Panc1 (cell line): ENCODE data around the gene VPS33B. TPM values are rescaled to one million over a fixed set of nuclear protein-coding genes. Genes with fewer than 3 reads are reported as not detected.

ENCODE experiments used
- ATAC-seq: fragments of 200-7000 bp; cut with Tn5 transposase; 2 replicates; pipeline ENCODE4 v1.9.1; 2020; ENCODE audit warnings: mild to moderate bottlenecking, moderate library complexity
- BruUV-seq: library from RNA; stranded (reverse); fragments of 400-500 nt; replicated peaks from 2 replicates; lab custom pipeline; 2021; lab: Mats Ljungman, UMichigan
- CTCF ChIA-PET: fragments of 300-600 bp; sonication (Branson Sonifier 250); formaldehyde crosslinking; loops from one replicate; lab custom pipeline; 2022; ENCODE audit warnings: antibody characterized with exemption; lab: Charles Lee
- POLR2A ChIA-PET: fragments of 300-600 bp; sonication (Branson Sonifier 250); formaldehyde crosslinking; loops from one replicate; lab custom pipeline; 2022; ENCODE audit warnings: antibody characterized with exemption; lab: Charles Lee
- DNase-seq: peaks from one replicate; pipeline ENCODE4 v3.0.0-alpha.2; 2010; ENCODE audit warnings: low read depth, low spot score
- H3K27ac ChIP-seq: 2 replicates; pipeline ENCODE4 v1.5.1; 2011; ENCODE audit warnings: mild to moderate bottlenecking, low read length, inconsistent platforms
- H3K27me3 ChIP-seq: fragments of 200-500 bp; sonication (Bioruptor generic); 2 replicates; pipeline ENCODE4 v1.6.0; 2014; ENCODE audit warnings: low read length, inconsistent platforms; ENCODE audit not compliant: control insufficient read depth, insufficient read depth
- H3K36me3 ChIP-seq: fragments of 200-500 bp; sonication (Bioruptor generic); 2 replicates; pipeline ENCODE4 v1.5.1; 2014; ENCODE audit warnings: inconsistent platforms, mild to moderate bottlenecking, low read length, moderate library complexity; ENCODE audit not compliant: control insufficient read depth, insufficient read depth
- H3K4me1 ChIP-seq: 2 replicates; pipeline ENCODE4 v1.5.1; 2011; ENCODE audit warnings: inconsistent platforms, mild to moderate bottlenecking, low read length, moderate library complexity; ENCODE audit not compliant: control insufficient read depth, insufficient read depth
- H3K4me3 ChIP-seq, 2 experiments: 2 replicates each; pipeline ENCODE4 v1.5.1; 2011 to 2012; ENCODE audit warnings: low read depth in 2 of 2, low read length in 2 of 2, mild to moderate bottlenecking in 2 of 2, inconsistent platforms in 1 of 2, moderate library complexity in 1 of 2
- H3K9me3 ChIP-seq: fragments of 200-500 bp; sonication (Bioruptor generic); 2 replicates; pipeline ENCODE4 v1.5.1; 2014; ENCODE audit warnings: low read depth, mild to moderate bottlenecking, inconsistent platforms, low read length, moderate library complexity; ENCODE audit not compliant: control insufficient read depth, insufficient read depth
- POLR2AphosphoS5 ChIP-seq: IDR thresholded peaks from 2 replicates; pipeline ENCODE4 v1.6.1; 2012; ENCODE audit warnings: mild to moderate bottlenecking, low read depth, low read length, moderate library complexity
- SIN3A ChIP-seq: IDR thresholded peaks from 2 replicates; pipeline ENCODE4 v1.6.1; 2012; ENCODE audit warnings: low read depth, mild to moderate bottlenecking, low read length, moderate library complexity, borderline replicate concordance; ENCODE audit not compliant: insufficient read depth
- TCF7L2 ChIP-seq: IDR thresholded peaks from 2 replicates; pipeline ENCODE4 v1.6.1; 2011; ENCODE audit warnings: mild to moderate bottlenecking, low read depth, low read length, inconsistent platforms
- in situ Hi-C: cut with HindIII; loops from 2 replicates; pipeline ENCODE4 v1.10.0; 2016; ENCODE audit warnings: low sequenced_read_pairs, low pct_unique_long_range_greater_than_20kb
- intact Hi-C: fragments of 100-400 bp; cut with micrococcal nuclease; formaldehyde crosslinking; loops from one replicate; pipeline ENCODE4 v1.10.0; 2022; ENCODE audit not compliant: unreplicated experiment
- total RNA-seq: library from RNA; stranded (reverse); gene quantifications from one replicate; pipeline ENCODE4 v1.2.1, GENCODE V29; 2021; ENCODE audit not compliant: unreplicated experiment
- TF ChIP-seq, protein P1 (sequence below): fragments of 450-650 bp; IDR thresholded peaks from 2 replicates; pipeline ENCODE4 v1.5.1; 2017; ENCODE audit warnings: mild to moderate bottlenecking
- TF ChIP-seq, protein P2 (sequence below), 2 experiments: IDR thresholded peaks; 2 replicates each; pipeline ENCODE4 v1.6.1; 2011 to 2012; ENCODE audit warnings: low read depth in 2 of 2, control low read depth in 1 of 2, low read length in 1 of 2, mild to moderate bottlenecking in 1 of 2, moderate library complexity in 1 of 2; ENCODE audit not compliant: insufficient read depth in 1 of 2

VPS33B gene
- total RNA-seq, 1 experiment from 2014 or later = 16.3 TPM

DNA sequence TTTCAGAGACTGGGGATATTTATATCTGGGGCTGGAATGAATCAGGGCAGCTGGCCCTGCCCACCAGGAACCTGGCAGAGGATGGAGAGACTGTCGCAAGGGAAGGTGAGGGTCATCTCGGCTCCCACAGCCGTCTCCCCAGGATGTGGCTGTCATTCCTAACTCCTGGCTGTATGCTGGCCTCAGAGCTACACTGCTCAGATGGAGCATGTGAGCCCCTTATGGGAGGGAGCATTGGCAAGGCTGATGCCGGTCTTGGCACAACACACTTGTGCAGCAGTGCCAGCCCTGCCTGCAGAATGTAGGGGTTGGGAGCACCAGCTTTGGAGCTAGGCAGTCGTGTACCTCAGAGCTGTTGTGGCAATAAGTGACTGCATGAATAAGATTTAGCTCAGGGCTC is 62.5 kb downstream of the VPS33B start:
- ChIA-PET POLR2A (no interaction called here), CTCF (no interaction called here)
- TF ChIP-seq, protein P1, sequence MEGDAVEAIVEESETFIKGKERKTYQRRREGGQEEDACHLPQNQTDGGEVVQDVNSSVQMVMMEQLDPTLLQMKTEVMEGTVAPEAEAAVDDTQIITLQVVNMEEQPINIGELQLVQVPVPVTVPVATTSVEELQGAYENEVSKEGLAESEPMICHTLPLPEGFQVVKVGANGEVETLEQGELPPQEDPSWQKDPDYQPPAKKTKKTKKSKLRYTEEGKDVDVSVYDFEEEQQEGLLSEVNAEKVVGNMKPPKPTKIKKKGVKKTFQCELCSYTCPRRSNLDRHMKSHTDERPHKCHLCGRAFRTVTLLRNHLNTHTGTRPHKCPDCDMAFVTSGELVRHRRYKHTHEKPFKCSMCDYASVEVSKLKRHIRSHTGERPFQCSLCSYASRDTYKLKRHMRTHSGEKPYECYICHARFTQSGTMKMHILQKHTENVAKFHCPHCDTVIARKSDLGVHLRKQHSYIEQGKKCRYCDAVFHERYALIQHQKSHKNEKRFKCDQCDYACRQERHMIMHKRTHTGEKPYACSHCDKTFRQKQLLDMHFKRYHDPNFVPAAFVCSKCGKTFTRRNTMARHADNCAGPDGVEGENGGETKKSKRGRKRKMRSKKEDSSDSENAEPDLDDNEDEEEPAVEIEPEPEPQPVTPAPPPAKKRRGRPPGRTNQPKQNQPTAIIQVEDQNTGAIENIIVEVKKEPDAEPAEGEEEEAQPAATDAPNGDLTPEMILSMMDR = no peak
- TF ChIP-seq TCF7L2 (no peak), SIN3A (no peak), POLR2AphosphoS5 (no peak)
- TF ChIP-seq, protein P2, sequence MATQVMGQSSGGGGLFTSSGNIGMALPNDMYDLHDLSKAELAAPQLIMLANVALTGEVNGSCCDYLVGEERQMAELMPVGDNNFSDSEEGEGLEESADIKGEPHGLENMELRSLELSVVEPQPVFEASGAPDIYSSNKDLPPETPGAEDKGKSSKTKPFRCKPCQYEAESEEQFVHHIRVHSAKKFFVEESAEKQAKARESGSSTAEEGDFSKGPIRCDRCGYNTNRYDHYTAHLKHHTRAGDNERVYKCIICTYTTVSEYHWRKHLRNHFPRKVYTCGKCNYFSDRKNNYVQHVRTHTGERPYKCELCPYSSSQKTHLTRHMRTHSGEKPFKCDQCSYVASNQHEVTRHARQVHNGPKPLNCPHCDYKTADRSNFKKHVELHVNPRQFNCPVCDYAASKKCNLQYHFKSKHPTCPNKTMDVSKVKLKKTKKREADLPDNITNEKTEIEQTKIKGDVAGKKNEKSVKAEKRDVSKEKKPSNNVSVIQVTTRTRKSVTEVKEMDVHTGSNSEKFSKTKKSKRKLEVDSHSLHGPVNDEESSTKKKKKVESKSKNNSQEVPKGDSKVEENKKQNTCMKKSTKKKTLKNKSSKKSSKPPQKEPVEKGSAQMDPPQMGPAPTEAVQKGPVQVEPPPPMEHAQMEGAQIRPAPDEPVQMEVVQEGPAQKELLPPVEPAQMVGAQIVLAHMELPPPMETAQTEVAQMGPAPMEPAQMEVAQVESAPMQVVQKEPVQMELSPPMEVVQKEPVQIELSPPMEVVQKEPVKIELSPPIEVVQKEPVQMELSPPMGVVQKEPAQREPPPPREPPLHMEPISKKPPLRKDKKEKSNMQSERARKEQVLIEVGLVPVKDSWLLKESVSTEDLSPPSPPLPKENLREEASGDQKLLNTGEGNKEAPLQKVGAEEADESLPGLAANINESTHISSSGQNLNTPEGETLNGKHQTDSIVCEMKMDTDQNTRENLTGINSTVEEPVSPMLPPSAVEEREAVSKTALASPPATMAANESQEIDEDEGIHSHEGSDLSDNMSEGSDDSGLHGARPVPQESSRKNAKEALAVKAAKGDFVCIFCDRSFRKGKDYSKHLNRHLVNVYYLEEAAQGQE (IDR thresholded peaks at IDR 0.05; ENCODE audit: insufficient read depth in 1 of 2, low read depth in 2 of 2, low read length in 1 of 2) = no peak
- DNase-seq (no peak), ATAC-seq (no peak)
- intact Hi-C loops = no loop called here
- Histone ChIP-seq H3K4me3 (no peak overlapping the region), H3K27me3 (no peaks in the 10 kb centered on the region), H3K4me1 (peaks cover 14% of the 10 kb centered on the region), H3K9me3 (no peaks in the 10 kb centered on the region), H3K27ac (no peak overlapping the region), H3K36me3 (peaks cover 6% of the 10 kb centered on the region)
- in situ Hi-C loops = no loop called here
- no TSS peak for BruUV-seq

DNA sequence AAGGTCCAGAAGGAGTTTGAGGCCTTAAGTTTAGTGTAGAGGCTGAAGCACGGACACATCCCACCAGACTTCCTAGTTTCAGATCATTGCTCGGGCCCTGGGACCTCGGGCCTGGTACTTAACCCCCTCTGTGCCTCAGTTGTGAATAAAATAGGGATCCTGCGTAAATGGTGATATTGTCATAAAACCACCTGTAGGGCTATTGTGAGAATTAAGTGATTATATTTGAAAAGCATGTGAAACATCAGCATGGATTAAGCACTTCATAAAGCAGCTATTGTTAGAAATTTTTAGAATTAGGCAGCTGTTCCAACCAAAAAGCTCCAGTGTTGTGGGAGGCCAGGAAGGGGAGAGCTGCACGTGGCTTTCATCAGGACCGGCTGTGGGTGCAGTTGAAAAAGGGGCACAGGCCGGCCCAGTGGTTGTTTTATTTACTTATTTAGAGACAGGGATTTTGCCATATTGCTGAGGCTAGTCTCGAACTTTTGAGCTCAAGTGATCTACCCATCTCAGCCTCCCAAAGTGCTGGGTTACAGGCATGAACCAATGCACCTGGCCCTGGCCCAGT is 63.3 kb downstream of the VPS33B start:
- ChIA-PET POLR2A (interaction anchor here (0.6 kb wide), 1 partner anchor 138 kb away, joined by 3 read pairs; no protein-coding TSS in a partner anchor), CTCF (interaction anchor here (0.7 kb wide), 1 partner anchor 287 kb away, joined by 3 read pairs; no protein-coding TSS in a partner anchor)
- TF ChIP-seq TCF7L2 = no peak
- TF ChIP-seq, protein P1 = no peak
- TF ChIP-seq, protein P2 (IDR thresholded peaks at IDR 0.05; ENCODE audit: insufficient read depth in 1 of 2, low read depth in 2 of 2, low read length in 1 of 2) = no peak
- TF ChIP-seq POLR2AphosphoS5 = no peak
- TF ChIP-seq SIN3A = no peak
- Histone ChIP-seq H3K27ac (no peak overlapping the region), H3K36me3 (peaks cover 2% of the 10 kb centered on the region), H3K4me1 (peaks cover 17% of the 10 kb centered on the region), H3K4me3 (no peak overlapping the region), H3K27me3 (no peaks in the 10 kb centered on the region), H3K9me3 (no peaks in the 10 kb centered on the region)
- intact Hi-C loops = no loop called here
- DNase-seq (no peak), ATAC-seq (no peak)
- BruUV-seq = no TSS peak
- in situ Hi-C loops = no loop called here
